Measurements from ENCODE around the gene GRK4.

- TF ChIP-seq POLR2A (IDR thresholded peaks at IDR 0.05; ENCODE audit: borderline replicate concordance, extremely low read depth, insufficient read depth, insufficient read length), result no peak
- TF ChIP-seq, protein P1, sequence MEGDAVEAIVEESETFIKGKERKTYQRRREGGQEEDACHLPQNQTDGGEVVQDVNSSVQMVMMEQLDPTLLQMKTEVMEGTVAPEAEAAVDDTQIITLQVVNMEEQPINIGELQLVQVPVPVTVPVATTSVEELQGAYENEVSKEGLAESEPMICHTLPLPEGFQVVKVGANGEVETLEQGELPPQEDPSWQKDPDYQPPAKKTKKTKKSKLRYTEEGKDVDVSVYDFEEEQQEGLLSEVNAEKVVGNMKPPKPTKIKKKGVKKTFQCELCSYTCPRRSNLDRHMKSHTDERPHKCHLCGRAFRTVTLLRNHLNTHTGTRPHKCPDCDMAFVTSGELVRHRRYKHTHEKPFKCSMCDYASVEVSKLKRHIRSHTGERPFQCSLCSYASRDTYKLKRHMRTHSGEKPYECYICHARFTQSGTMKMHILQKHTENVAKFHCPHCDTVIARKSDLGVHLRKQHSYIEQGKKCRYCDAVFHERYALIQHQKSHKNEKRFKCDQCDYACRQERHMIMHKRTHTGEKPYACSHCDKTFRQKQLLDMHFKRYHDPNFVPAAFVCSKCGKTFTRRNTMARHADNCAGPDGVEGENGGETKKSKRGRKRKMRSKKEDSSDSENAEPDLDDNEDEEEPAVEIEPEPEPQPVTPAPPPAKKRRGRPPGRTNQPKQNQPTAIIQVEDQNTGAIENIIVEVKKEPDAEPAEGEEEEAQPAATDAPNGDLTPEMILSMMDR (IDR thresholded peaks at IDR 0.05 in 2 of 3, conservative IDR thresholded peaks at IDR 0.05 in 1 of 3; ENCODE audit: borderline replicate concordance in 1 of 3, insufficient read depth in 1 of 3, low read depth in 2 of 3, low read length in 2 of 3), result no peak
These were observed 26.1 kb upstream of the GRK4 start for GRCh38 chr4:2937146-2937857.
